ENCODE measurements around the gene LAP3. TPM values are rescaled to one million over a fixed set of nuclear protein-coding genes. Genes with fewer than 3 reads are reported as not detected.

Gene LAP3
- total RNA-seq, 2 experiments from 2014 or later = 61.6 TPM

GRCh38 chr4:17557880-17558279, 19.1 kb upstream of the LAP3 start:
- ChIA-PET CTCF (no interaction called here), POLR2A (no interaction called here)
- Mint-ChIP-seq H3K9me3 (no peaks in the 10 kb centered on the region), H3K36me3 (ENCODE audit: low read depth) (no peaks in the 10 kb centered on the region), H3K27ac (no peak overlapping the region), H3K27me3 (peaks cover 13% of the 10 kb centered on the region), H3K4me1 (ENCODE audit: low read depth) (no peaks in the 10 kb centered on the region), H3K4me3 (no peak overlapping the region)
- ATAC-seq (ENCODE audit: poor library complexity) = no peak
- Histone ChIP-seq H3K27me3 (ENCODE audit: control insufficient read depth in 1 of 2, insufficient read depth in 2 of 2, low read length in 2 of 2) (peaks cover 0 to 3% of the 10 kb centered on the region in 2 experiments), H3K9me3 (ENCODE audit: control insufficient read depth in 1 of 2, insufficient read depth in 1 of 2, low read length in 2 of 2) (no peaks in the 10 kb centered on the region), H3K4me3 (ENCODE audit: low read length) (no peak overlapping the region), H3K4me1 (ENCODE audit: insufficient read depth, low read length) (no peaks in the 10 kb centered on the region), H3K36me3 (ENCODE audit: insufficient read depth, low read length) (no peaks in the 10 kb centered on the region), H3K27ac (ENCODE audit: low read depth in 1 of 2, low read length in 2 of 2) (no peak overlapping the region)
- intact Hi-C loops (cut with DNase I, micrococcal nuclease) = no loop called here
- TF ChIP-seq, protein P1, sequence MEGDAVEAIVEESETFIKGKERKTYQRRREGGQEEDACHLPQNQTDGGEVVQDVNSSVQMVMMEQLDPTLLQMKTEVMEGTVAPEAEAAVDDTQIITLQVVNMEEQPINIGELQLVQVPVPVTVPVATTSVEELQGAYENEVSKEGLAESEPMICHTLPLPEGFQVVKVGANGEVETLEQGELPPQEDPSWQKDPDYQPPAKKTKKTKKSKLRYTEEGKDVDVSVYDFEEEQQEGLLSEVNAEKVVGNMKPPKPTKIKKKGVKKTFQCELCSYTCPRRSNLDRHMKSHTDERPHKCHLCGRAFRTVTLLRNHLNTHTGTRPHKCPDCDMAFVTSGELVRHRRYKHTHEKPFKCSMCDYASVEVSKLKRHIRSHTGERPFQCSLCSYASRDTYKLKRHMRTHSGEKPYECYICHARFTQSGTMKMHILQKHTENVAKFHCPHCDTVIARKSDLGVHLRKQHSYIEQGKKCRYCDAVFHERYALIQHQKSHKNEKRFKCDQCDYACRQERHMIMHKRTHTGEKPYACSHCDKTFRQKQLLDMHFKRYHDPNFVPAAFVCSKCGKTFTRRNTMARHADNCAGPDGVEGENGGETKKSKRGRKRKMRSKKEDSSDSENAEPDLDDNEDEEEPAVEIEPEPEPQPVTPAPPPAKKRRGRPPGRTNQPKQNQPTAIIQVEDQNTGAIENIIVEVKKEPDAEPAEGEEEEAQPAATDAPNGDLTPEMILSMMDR (IDR thresholded peaks at IDR 0.05) = no peak
- DNase-seq = no peak

GRCh38 chr4:17558941-17559708, 17.9 kb upstream of the LAP3 start:
- Histone ChIP-seq H3K4me1 (ENCODE audit: insufficient read depth, low read length) (no peaks in the 10 kb centered on the region), H3K27me3 (ENCODE audit: control insufficient read depth in 1 of 2, insufficient read depth in 2 of 2, low read length in 2 of 2) (peaks cover 0 to 3% of the 10 kb centered on the region in 2 experiments), H3K27ac (ENCODE audit: low read depth in 1 of 2, low read length in 2 of 2) (no peak overlapping the region), H3K9me3 (ENCODE audit: control insufficient read depth in 1 of 2, insufficient read depth in 1 of 2, low read length in 2 of 2) (no peaks in the 10 kb centered on the region), H3K4me3 (ENCODE audit: low read length) (no peak overlapping the region), H3K36me3 (ENCODE audit: insufficient read depth, low read length) (no peaks in the 10 kb centered on the region)
- Mint-ChIP-seq H3K4me1 (ENCODE audit: low read depth) (no peaks in the 10 kb centered on the region), H3K36me3 (ENCODE audit: low read depth) (no peaks in the 10 kb centered on the region), H3K27me3 (peaks cover 8% of the 10 kb centered on the region), H3K27ac (no peak overlapping the region), H3K9me3 (no peaks in the 10 kb centered on the region), H3K4me3 (no peak overlapping the region)
- TF ChIP-seq, protein P1 (IDR thresholded peaks at IDR 0.05) = no peak
- DNase-seq (no peak), ATAC-seq (ENCODE audit: poor library complexity) (no peak)
- intact Hi-C loops (cut with DNase I, micrococcal nuclease) = no loop called here
- CTCF ChIA-PET = no interaction called here
- POLR2A ChIA-PET = interaction anchor here (0.7 kb wide), 1 partner anchor 18 kb away, joined by 3 read pairs; the partner anchor contains the start of gene LAP3

GRCh38 chr4:17559709-17560048, 17.3 kb upstream of the LAP3 start:
- intact Hi-C loops (cut with DNase I, micrococcal nuclease) = no loop called here

More at GRCh38 chr4:17559709-17560048, 17.3 kb upstream of the LAP3 start:
- DNase-seq = no peak
- ChIA-PET CTCF (no interaction called here), POLR2A (interaction anchor here (0.7 kb wide), 1 partner anchor 18 kb away, joined by 3 read pairs; the partner anchor contains the start of gene LAP3)
- no peaks in the 10 kb centered on the region for H3K36me3 ChIP-seq (ENCODE audit: insufficient read depth, low read length)
- no peak overlapping the region for H3K27ac Mint-ChIP-seq
- H3K4me3 Mint-ChIP-seq = no peak overlapping the region
- H3K27me3 ChIP-seq (ENCODE audit: control insufficient read depth in 1 of 2, insufficient read depth in 2 of 2, low read length in 2 of 2) = peaks cover 0 to 2% of the 10 kb centered on the region in 2 experiments
- TF ChIP-seq, protein P1 (IDR thresholded peaks at IDR 0.05) = no peak
- no peak overlapping the region for H3K4me3 ChIP-seq (ENCODE audit: low read length)
- ATAC-seq (ENCODE audit: poor library complexity) = no peak
- peaks cover 6% of the 10 kb centered on the region for H3K27me3 Mint-ChIP-seq
- no peaks in the 10 kb centered on the region for H3K9me3 Mint-ChIP-seq
- no peaks in the 10 kb centered on the region for H3K4me1 ChIP-seq (ENCODE audit: insufficient read depth, low read length)
- H3K36me3 Mint-ChIP-seq (ENCODE audit: low read depth) = no peaks in the 10 kb centered on the region
- no peak overlapping the region for H3K27ac ChIP-seq (ENCODE audit: low read depth in 1 of 2, low read length in 2 of 2)
- H3K9me3 ChIP-seq (ENCODE audit: control insufficient read depth in 1 of 2, insufficient read depth in 1 of 2, low read length in 2 of 2) = no peaks in the 10 kb centered on the region
- no peaks in the 10 kb centered on the region for H3K4me1 Mint-ChIP-seq (ENCODE audit: low read depth)
